ENCODE results near the gene APOBEC4.

Gene APOBEC4

GRCh38 chr1:183600136-183600535, 53.0 kb downstream of the APOBEC4 start:
- DNase-seq: no peak

DNA sequence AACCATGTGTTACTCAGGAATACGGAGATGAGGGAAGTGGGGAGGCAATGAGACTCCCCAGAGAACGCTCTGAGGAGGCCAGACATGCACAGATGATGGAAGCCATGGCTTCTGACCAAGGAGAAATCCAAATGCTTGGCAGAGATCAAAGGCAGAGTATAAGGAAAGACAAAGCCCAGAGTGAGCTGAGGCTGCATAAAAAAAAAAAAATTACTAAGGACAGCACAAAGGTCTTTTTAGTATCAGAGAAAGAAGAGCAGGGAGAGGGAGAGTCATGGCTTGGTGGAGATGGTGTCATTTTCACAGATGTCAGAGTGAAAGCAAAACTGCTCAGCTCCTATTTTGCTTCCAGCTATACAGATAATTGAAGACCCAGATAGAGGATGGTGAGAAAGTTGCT, 54.7 kb downstream of the APOBEC4 start:
- DNase-seq: no peak

- no peak for DNase-seq
These were observed 55.3 kb downstream of the APOBEC4 start for GRCh38 chr1:183597656-183598347.

- DNase-seq: no peak
These were observed 56.6 kb downstream of the APOBEC4 start for GRCh38 chr1:183596500-183596899.

Data from cerebellar nuclear complex (tissue), 1 donor.